Kidney (tissue), 14 donors: ENCODE measurements around the gene DSCAML1. TPM values are rescaled to one million over a fixed set of nuclear protein-coding genes. Genes with fewer than 3 reads are reported as not detected.

Source experiments
- DNase-seq, 5 donors: peaks; one replicate each; pipeline ENCODE4 v3.0.0-alpha.2; 2013 to 2020
- FAIRE-seq: peaks from 2 replicates; lab custom pipeline; 2012; peaks lifted over from hg19 to GRCh38; lab: Jason Lieb, UNC
- H3K27ac ChIP-seq, 2 donors: one replicate each; pipeline ENCODE4 v1.7.0; 2013; ENCODE audit warnings: low read depth in 2 of 2, low read length in 2 of 2, inconsistent platforms in 1 of 2
- H3K27me3 ChIP-seq: one replicate; pipeline ENCODE4 v1.7.1; 2013; ENCODE audit warnings: low read length, inconsistent platforms; ENCODE audit not compliant: control insufficient read depth, insufficient read depth
- H3K36me3 ChIP-seq, 3 donors: one replicate each; pipeline versions ENCODE4 v1.7.0 to v1.7.1; 2013; ENCODE audit warnings: low read length in 3 of 3, control low read depth in 1 of 3, inconsistent platforms in 1 of 3; ENCODE audit not compliant: insufficient read depth in 3 of 3, control insufficient read depth in 2 of 3
- H3K4me1 ChIP-seq, 3 donors: one replicate each; pipeline versions ENCODE4 v1.7.0 to v1.7.1; 2013; ENCODE audit warnings: low read length in 3 of 3, inconsistent platforms in 1 of 3, low read depth in 1 of 3; ENCODE audit not compliant: control insufficient read depth in 2 of 3, insufficient read depth in 2 of 3
- H3K4me3 ChIP-seq, 3 donors: one replicate each; pipeline versions ENCODE4 v1.7.0 to v1.8.1; 2013; ENCODE audit warnings: low read length in 3 of 3, control low read depth in 1 of 3, inconsistent platforms in 1 of 3
- H3K9ac ChIP-seq, 3 donors: one replicate each; pipeline versions ENCODE4 v1.7.0 to v1.7.1; 2013; ENCODE audit warnings: low read length in 3 of 3, control low read depth in 1 of 3, inconsistent platforms in 1 of 3
- H3K9me3 ChIP-seq, 3 donors: one replicate each; pipeline versions ENCODE4 v1.7.0 to v1.7.1; 2013; ENCODE audit warnings: low read length in 3 of 3, control low read depth in 1 of 3, inconsistent platforms in 1 of 3; ENCODE audit not compliant: control insufficient read depth in 2 of 3, insufficient read depth in 1 of 3
- intact Hi-C: fragments of 100-400 bp; cut with DNase I; formaldehyde crosslinking; loops from one replicate; pipeline ENCODE4 v1.11.1; 2022
- polyA plus RNA-seq: library from polyadenylated mRNA; stranded (reverse); fragments of 350-450 nt; fragmentation: Illumina TruSeq; extraction: RNeasy Lipid Tissue Mini Kit (QIAGEN cat#74804); gene quantifications from one replicate; pipeline ENCODE4 v1.2.3, GENCODE V29; 2014; ENCODE audit warnings: low read depth, low replicate concordance; ENCODE audit not compliant: insufficient read depth
- total RNA-seq: library from RNA; stranded (reverse); fragmentation: NEBNext Ultra II Directional; extraction: Animal tissue kit (Norgen Biotek cat#: 25700); gene quantifications from one replicate; pipeline ENCODE4 v1.2.1, GENCODE V29; 2021
- TF ChIP-seq, protein P1 (sequence below): IDR thresholded peaks from 3 replicates; pipeline ENCODE4 v1.5.1; 2012; ENCODE audit warnings: mild to moderate bottlenecking, moderate library complexity, borderline replicate concordance; ENCODE audit not compliant: insufficient read depth; ENCODE audit errors: extremely low read depth
- donor health status: control.
- donor health status: control.
- donor health status: control.
- donor health status: control.
- donor health status: control.
- donor health status: DM: yes; HTN: yes; CAD: no.
- donor health status: Normal renal cell carcinoma (clear cell type).

DSCAML1 gene
- total and polyA plus RNA-seq, 2 donors from 2014 or later: 0.95 to 17.3 TPM

GRCh38 chr11:117497206-117497951 is 299.6 kb downstream of the DSCAML1 start:
- no peak overlapping the region for H3K4me3 ChIP-seq
- peaks cover 0 to 2% (median 0%) of the 10 kb centered on the region in 3 donors for H3K36me3 ChIP-seq
- DNase-seq (no peak), FAIRE-seq (no peak)
- no peaks in the 10 kb centered on the region for H3K27me3 ChIP-seq
- intact Hi-C loops: no loop called here
- no peaks in the 10 kb centered on the region for H3K4me1 ChIP-seq
- no peak overlapping the region for H3K27ac ChIP-seq
- no peaks in the 10 kb centered on the region for H3K9me3 ChIP-seq
- TF ChIP-seq, protein P1, sequence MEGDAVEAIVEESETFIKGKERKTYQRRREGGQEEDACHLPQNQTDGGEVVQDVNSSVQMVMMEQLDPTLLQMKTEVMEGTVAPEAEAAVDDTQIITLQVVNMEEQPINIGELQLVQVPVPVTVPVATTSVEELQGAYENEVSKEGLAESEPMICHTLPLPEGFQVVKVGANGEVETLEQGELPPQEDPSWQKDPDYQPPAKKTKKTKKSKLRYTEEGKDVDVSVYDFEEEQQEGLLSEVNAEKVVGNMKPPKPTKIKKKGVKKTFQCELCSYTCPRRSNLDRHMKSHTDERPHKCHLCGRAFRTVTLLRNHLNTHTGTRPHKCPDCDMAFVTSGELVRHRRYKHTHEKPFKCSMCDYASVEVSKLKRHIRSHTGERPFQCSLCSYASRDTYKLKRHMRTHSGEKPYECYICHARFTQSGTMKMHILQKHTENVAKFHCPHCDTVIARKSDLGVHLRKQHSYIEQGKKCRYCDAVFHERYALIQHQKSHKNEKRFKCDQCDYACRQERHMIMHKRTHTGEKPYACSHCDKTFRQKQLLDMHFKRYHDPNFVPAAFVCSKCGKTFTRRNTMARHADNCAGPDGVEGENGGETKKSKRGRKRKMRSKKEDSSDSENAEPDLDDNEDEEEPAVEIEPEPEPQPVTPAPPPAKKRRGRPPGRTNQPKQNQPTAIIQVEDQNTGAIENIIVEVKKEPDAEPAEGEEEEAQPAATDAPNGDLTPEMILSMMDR: no peak
- no peak overlapping the region for H3K9ac ChIP-seq

DNA sequence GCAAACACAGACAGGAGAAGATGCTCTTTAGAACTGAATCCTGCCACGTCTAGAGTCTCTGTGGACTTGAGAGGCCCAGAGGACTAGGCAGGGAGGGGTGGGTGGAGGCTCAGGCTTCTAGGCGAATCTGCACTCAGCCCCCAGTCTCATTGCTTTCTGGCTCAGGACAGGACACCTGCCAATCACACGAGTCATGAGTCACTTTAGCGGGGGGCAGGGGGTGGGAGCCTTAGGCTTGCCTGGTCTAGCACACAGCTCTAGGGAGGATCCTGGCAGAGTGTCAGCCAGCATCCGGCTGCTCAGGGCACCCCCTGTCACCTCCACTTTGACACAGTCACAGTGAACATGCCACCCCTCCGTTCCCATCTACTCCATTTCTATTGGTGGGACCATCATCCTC is 301.7 kb downstream of the DSCAML1 start:
- no peaks in the 10 kb centered on the region for H3K4me1 ChIP-seq
- no peak overlapping the region for H3K4me3 ChIP-seq
- no peaks in the 10 kb centered on the region for H3K9me3 ChIP-seq
- TF ChIP-seq, protein P1: no peak
- intact Hi-C loops: no loop called here
- no peak for FAIRE-seq
- no peak overlapping the region for H3K9ac ChIP-seq
- DNase-seq: no peak
- no peak overlapping the region for H3K27ac ChIP-seq
- no peaks in the 10 kb centered on the region for H3K27me3 ChIP-seq
- peaks cover 0 to 2% (median 0%) of the 10 kb centered on the region in 3 donors for H3K36me3 ChIP-seq

DNA sequence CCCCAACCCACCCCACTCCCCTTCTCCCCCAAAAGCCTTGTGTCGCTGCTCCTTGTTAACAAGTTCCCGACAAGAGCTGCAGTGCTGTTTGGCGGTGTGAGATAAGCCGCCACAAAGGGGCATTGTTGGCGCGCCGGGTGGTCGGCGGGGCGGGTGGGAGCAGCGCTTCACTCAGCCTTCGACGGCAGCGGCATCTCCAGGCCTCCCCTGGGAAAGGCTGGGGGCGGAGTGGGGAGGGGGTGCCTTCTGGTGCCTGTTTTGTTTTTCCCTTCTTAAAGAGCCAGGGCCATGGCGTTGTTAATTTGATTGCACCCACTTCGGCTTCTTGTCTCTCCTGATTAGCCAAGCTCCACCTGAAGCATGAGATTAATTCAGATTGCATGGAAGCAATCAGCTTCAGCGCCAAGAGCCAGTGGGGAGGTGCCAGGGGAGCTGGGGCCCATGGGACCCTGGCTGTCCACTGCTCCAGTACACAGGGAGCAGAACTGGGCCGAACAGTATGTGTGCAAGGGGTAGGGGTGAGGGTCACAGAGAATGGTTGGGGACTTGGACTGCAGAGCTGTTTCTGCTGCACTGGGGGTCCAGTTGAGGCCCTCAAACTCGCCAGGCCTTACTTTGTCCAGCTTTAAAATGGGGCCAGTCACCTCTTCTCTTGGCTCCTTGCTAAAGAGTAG is 304.3 kb downstream of the DSCAML1 start:
- Histone ChIP-seq H3K4me3 (no peak overlapping the region), H3K36me3 (no peaks in the 10 kb centered on the region), H3K9me3 (no peaks in the 10 kb centered on the region), H3K27me3 (no peaks in the 10 kb centered on the region), H3K27ac (no peak overlapping the region), H3K4me1 (no peaks in the 10 kb centered on the region), H3K9ac (no peak overlapping the region)
- intact Hi-C loops: no loop called here
- DNase-seq (peak in 4 of 5 donors; percentile 73 to 82 (median 75)), FAIRE-seq (no peak)
- TF ChIP-seq, protein P1: no peak
